MM.1S (cell line): ENCODE results near the gene PFKFB1.

ENCODE experiments used
- EZH2 ChIP-seq: fragments of 300-600 bp; sonication (generic); optimal IDR thresholded peaks from 2 replicates; pipeline ENCODE3; 2017; ENCODE audit warnings: low read depth, mild to moderate bottlenecking, antibody characterized with exemption, low read length, mixed read lengths
- EZH2phosphoT487 ChIP-seq: fragments of 300-600 bp; sonication (generic); IDR thresholded peaks from 2 replicates; pipeline ENCODE4 v1.6.1; 2018; ENCODE audit warnings: antibody characterized with exemption, low read length
- TF ChIP-seq, protein P1 (sequence below): fragments of 300-600 bp; sonication (generic); IDR thresholded peaks from 2 replicates; pipeline ENCODE4 v1.5.1; 2016; ENCODE audit warnings: antibody characterized with exemption, low read length, mixed read lengths

GRCh38 chrX:54979432-54979831 lies 14.6 kb downstream of the PFKFB1 start:
- TF ChIP-seq, protein P1, sequence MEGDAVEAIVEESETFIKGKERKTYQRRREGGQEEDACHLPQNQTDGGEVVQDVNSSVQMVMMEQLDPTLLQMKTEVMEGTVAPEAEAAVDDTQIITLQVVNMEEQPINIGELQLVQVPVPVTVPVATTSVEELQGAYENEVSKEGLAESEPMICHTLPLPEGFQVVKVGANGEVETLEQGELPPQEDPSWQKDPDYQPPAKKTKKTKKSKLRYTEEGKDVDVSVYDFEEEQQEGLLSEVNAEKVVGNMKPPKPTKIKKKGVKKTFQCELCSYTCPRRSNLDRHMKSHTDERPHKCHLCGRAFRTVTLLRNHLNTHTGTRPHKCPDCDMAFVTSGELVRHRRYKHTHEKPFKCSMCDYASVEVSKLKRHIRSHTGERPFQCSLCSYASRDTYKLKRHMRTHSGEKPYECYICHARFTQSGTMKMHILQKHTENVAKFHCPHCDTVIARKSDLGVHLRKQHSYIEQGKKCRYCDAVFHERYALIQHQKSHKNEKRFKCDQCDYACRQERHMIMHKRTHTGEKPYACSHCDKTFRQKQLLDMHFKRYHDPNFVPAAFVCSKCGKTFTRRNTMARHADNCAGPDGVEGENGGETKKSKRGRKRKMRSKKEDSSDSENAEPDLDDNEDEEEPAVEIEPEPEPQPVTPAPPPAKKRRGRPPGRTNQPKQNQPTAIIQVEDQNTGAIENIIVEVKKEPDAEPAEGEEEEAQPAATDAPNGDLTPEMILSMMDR: no peak
- TF ChIP-seq EZH2 (no peak), EZH2phosphoT487 (no peak)
